Esophagus squamous epithelium (tissue), 4 donors: ENCODE results near the gene NHSL1.

Source experiments
- CTCF ChIP-seq, 6 experiments: fragments of 450-650 bp in 4 of 6; fragments of 200-600 bp in 2 of 6; sonication (generic) in 2 of 6; IDR thresholded peaks; one replicate each; pipeline ENCODE4 v1.5.1; 2016 to 2019; ENCODE audit warnings: antibody characterized with exemption in 6 of 6, mild to moderate bottlenecking in 4 of 6, moderate library complexity in 4 of 6
- POLR2A ChIP-seq, 4 donors: fragments of 450-650 bp; IDR thresholded peaks; one replicate each; pipeline ENCODE4 v1.6.1; 2017; ENCODE audit warnings: antibody characterized with exemption in 4 of 4, mild to moderate bottlenecking in 4 of 4, moderate library complexity in 3 of 4

- TF ChIP-seq CTCF (IDR thresholded peaks at IDR 0.05) = no peak
- TF ChIP-seq POLR2A (IDR thresholded peaks at IDR 0.05) = no peak
Measured at GRCh38 chr6:138514860-138515540, 15.7 kb upstream of the NHSL1 start.
